Erythroblast (primary cell): ENCODE measurements around the gene PC.

Experiments used
- GATA1 ChIP-seq: IDR thresholded peaks from 2 replicates; pipeline ENCODE4 v1.6.1; 2011; ENCODE audit warnings: low read depth, mild to moderate bottlenecking, control low read depth, low read length, moderate library complexity
- POLR2A ChIP-seq: IDR thresholded peaks from 2 replicates; pipeline ENCODE4 v1.6.1; 2011; ENCODE audit warnings: mild to moderate bottlenecking, low read length

- TF ChIP-seq POLR2A (no peak), GATA1 (no peak)
These were observed 25.2 kb upstream of the PC start for GRCh38 chr11:66983275-66983924.
